DMS79 (cell line): Measurements from ENCODE around the gene NHLRC4.

Source experiments
- DNase-seq: peaks from one replicate; lab custom pipeline; 2025; lab: John Stamatoyannopoulos, UW

The NHLRC4 gene

DNA sequence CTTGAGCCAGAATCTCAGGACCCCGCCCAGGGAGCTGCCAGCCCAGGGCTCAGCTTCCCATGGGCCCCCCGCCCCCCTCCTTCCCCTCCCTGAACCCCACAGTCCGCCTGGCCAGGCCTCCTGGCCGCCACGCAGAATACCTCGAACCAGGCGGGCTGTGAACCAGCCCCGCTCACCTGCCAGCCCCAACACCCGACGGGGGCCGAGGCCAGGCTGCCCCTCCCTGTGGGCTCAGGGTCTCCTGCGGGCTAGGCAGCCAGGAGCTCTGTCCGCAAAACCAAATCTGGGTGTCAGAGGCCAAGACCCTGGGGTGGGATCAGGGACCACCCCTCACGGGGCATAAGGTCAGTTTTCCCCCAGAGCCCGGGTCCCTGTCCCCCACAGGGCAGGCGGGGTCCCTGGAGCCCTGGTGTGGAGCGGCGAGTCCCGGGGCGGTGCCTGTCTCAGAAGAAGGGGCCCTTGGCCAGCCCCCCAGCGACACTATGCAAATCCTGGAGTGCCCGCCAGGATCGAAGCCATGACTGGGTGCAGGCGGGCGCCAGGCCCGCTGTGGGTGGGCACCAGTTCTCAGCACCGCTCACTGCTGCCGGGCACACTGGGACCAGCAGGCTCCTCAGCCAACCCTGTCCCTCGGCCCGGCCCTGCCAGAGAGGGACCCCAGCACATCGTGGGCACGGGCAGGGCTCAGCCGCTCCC is 13.1 kb upstream of the NHLRC4 start:
- no peak for DNase-seq

DNA sequence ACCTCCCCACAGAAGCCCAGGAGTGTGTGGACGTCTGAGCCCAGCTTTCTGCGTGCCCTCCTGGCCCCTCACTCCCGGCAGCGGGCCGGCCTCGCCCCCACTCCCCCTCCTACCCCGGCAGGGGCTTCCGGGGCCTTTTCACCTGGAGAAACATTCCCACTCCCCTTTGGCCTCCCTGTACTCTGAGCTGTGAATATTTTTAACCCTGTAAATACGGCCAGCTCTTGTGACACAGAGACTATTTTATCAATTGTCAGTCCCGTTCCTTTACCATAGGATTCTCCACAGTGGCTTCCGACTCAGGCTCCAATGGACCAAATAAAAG is 12.5 kb upstream of the NHLRC4 start:
- DNase-seq = no peak

DNA sequence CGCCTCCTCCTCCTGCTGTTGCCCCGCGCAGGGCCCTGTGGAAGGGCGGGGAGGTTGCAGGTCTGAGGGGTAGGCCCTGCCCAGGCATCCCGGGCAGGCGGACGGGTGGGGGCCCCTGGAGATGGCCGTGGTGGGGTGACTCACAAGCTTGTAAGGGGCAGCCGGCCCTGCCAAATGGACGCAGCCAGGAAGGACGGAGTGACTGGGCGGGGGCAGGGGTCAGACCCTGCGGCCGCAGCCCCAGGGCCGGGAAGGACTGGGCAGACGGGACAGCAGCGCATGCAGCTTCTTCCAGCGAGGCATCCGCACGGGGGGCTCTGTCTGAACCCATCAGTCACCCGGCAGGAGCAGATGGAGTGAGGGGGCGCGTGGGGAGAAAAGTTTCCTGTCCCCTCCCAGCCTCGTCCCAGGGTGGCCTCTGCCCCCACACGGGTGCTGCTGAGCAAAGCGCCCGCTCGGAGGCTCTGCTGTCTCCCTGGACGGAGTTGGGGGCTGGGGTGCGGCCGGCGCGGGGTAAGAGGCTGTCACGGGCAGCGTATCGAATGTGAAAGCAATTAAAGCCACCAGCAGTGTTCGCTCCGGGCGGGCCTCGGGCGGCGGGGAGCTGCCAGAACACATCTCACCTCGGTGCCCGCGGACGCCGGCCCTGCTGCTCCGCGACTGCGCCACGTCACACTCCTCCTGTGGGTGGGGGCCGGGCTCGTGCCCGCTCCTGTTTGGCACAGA is 12.0 kb upstream of the NHLRC4 start:
- no peak for DNase-seq

GRCh38 chr16:555528-556473 is 11.0 kb upstream of the NHLRC4 start:
- DNase-seq = no peak

DNA sequence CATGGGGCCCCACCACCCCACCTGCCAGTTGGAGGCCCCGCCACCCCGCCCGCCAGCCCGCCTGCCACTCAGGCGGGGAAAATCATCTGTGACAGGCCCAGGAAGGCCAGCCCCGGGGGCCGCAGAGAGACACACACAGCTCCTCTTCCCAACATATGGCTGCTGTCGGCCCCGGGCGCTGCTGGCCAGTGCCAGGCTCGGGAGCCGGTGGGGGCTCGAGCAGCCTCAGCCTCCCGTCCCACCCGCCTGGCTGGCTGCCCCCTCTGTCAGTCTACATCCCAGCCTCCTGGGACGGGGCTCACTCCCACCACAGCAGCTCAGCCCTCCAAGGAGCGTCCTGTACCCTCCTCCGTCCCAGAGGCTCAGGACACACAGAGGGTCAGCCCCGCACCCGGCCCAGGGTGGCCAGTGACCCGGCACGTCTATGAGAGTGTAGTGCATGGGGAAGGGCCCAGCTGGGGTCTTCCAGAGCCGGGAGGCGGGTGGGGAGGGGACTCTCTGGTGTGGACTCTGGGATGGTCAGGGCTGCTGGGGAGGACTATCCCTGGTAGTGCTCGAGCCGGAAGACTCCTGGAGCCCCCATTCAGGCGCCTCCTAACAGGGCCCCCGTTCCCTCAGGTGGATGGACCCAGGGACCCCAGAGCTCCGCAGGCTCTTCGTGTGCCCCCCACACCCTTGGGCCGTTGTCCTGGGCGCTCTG is 10.2 kb upstream of the NHLRC4 start:
- DNase-seq = no peak

GRCh38 chr16:557463-558297 is 9.1 kb upstream of the NHLRC4 start:
- no peak for DNase-seq

DNA sequence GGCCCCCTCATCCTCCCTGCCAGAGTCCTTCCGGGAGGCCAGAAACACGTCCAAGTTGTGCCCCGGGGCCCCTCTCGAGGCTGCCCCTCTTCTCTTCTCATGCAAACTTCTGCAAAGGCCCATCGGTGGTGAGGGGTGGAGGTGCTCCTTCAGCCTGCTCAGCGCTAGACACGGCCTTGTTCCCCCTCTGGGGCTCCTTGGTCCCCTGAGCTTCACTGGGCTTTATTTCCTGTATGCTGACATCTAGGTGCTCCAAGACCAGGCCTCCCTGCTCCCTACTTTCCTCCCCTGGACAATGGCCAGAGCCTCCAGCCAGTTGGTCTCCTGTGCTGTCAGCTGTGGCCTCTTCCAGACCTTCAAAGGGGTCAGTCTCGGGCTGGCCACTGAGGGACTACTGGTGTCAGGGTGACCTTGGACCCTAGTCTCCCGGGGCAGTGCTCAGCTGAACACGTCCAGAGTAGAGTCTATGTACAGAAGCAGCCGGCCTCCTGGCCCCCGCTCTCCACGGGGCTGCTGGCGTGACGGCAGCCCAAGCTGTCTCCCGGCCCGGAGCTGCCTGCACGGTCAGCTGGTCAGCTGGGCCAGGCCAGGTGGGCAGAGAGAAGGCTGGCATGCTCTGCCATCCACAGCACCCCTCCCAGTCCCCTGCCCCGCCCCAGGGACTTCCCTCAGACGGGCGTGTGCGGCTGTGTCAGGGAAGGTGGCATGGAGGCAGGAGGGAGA is 8.3 kb upstream of the NHLRC4 start:
- no peak for DNase-seq

DNA sequence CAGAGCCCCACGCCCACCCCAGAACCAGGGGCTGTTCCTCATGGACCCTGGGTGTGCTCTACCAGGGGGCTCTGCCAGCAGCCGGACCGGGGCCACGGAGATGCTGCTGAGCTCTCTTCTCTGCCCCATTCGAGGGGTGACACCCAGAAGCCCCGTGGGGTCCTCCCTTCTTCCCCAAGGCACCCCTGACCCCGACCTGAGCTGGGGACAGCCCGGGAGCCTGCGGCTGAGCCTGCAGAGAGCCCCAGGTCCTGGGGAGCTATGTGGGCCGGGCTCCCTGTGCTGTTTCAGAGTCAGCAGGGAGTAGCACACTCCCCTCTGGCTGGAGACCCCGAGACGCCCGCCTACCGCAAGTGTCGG is 7.8 kb upstream of the NHLRC4 start:
- no peak for DNase-seq

DNA sequence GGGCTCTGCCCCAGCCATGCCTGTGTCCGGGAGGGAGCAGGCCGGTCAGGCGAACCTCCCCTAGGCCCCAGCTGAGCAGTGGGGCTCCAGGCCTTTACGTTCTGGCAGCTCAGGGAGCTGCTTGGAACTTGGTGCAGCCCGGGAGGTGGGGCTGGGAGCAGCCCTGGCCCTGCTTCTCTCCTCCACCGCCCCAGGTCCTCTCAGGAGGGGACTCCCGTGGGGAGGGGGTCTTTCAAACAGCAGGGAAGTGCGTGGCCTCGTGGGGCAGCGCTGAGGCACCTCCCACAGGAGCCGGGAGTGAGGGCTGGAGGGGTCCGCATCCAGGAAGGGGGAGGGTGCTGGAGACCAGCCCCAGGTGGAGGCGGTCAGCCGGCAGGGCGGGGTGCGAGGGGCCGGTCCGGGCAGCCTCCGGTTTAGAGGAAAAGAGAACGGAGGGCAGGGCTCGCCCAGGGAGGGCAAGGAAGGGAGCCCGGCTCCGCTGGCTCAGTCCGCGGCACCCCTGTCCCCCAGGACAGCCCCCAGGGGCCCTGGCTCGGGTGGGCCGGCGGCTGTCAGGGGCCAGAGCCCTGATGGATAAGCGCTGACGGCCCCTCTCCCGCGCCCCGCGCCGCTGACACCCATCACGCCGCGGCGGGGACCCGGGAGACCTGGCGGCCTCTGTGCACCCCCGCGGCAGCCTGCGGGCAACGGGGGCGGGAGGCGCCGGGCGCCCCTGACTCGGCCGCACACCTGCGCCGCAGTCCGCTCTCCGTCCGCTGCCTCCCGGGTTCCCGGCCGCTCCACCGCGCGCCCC is 7.2 kb upstream of the NHLRC4 start:
- no peak for DNase-seq

DNA sequence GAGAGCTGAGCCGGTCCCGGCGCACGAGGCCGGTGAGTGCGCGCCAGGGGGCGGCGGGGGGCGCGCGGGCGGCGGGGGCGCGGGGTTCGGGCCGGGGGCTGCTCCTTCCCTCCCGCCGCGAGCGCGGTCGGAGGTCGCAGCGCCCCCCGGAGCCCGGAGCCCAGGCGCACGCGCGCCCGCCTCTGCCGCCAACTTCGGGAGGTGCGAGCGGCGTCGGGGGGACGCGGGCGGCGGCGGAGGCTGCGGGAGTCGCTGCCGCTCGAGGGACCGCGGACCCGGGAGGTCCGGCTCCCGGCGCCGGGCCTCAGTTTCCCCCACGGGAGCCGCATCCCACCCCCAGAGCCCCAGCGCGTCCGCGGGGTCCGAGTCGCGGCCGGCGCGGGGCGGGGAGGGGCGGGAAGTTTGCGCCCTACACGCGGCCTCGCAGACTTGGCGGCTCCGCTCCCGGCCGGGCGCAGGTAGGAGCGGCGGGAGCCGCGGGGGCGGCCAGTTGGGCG is 6.6 kb upstream of the NHLRC4 start, which contains the start of gene PRR35:
Gene PRR35 (plus strand): TSS at position 191 of the 497 bp plus-strand sequence. CDS start 2,901 bp downstream, outside the sequence.
- DNase-seq = no peak

- DNase-seq = no peak
Measured at GRCh38 chr16:560701-561412, 5.9 kb upstream of the NHLRC4 start.

- DNase-seq = no peak
Measured at GRCh38 chr16:561413-561794, 5.4 kb upstream of the NHLRC4 start.

GRCh38 chr16:561957-562938 is 4.6 kb upstream of the NHLRC4 start:
- DNase-seq = no peak

DNA sequence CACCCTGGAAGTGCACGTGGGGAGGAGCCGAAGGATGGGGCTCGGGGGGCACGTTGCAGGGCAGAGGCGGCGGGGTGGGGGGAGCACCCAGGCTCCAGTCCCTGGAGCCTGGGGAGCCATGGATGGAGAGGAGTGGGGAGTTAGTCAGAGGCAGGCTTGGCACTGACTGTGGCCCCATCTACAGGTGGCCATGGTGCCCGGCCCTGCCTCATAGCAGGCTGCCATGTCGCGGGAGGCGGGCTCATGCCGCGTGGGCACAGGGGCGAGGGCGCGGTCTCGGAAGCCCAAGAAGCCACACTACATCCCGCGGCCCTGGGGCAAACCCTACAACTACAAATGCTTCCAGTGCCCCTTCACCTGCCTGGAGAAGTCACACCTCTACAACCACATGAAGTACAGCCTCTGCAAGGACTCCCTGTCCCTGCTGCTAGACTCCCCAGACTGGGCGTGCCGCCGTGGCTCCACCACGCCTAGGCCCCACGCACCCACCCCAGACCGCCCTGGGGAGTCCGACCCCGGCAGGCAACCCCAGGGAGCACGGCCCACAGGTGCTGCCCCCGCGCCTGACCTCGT is 3.6 kb upstream of the NHLRC4 start:
- no peak for DNase-seq

GRCh38 chr16:564690-565418 is 2.0 kb upstream of the NHLRC4 start:
- DNase-seq = no peak
